T-helper 2 cell treated with Interferon-gamma antibody and Interleukin-4, amounts not matched to agents 5 μg/mL and 100 μg/mL, for 36 hours (primary cell): ENCODE results near the gene SHH.

Experiments used
- DNase-seq: peaks from one replicate; pipeline ENCODE4 v3.0.0; 2021; ENCODE audit warnings: low spot score
- H3K27ac Mint-ChIP-seq: one replicate; pipeline ENCODE4 v1.8.0; 2021; ENCODE audit warnings: mild to moderate bottlenecking, mixed read lengths
- H3K27me3 Mint-ChIP-seq: one replicate; pipeline ENCODE4 v1.8.0; 2021; ENCODE audit warnings: low read depth, mixed read lengths
- H3K36me3 Mint-ChIP-seq: one replicate; pipeline ENCODE4 v1.8.0; 2021; ENCODE audit warnings: low read depth, mixed read lengths
- H3K4me1 Mint-ChIP-seq: one replicate; pipeline ENCODE4 v1.8.0; 2021; ENCODE audit warnings: low read depth, mixed read lengths
- H3K4me3 Mint-ChIP-seq: one replicate; pipeline ENCODE4 v1.8.0; 2022; ENCODE audit warnings: mild to moderate bottlenecking, moderate library complexity, mixed read lengths
- H3K9me3 Mint-ChIP-seq: one replicate; pipeline ENCODE4 v1.8.0; 2021; ENCODE audit warnings: mixed read lengths

SHH gene

GRCh38 chr7:155811895-155812761 is at the start of gene SHH:
Gene SHH (minus strand): TSS chr7:155812463. CDS start chr7:155812122, 341 bp downstream.
- peak within 1 kb of the TSS; percentile 76 for H3K4me3 Mint-ChIP-seq

GRCh38 chr7:155861480-155861868 is 49.2 kb upstream of the SHH start:
- no peak overlapping the region for H3K27ac Mint-ChIP-seq
- no peak for DNase-seq
- H3K9me3 Mint-ChIP-seq: no peaks in the 10 kb centered on the region
- H3K27me3 Mint-ChIP-seq: no peaks in the 10 kb centered on the region
- H3K4me3 Mint-ChIP-seq: no peak overlapping the region
- no peaks in the 10 kb centered on the region for H3K36me3 Mint-ChIP-seq
- no peaks in the 10 kb centered on the region for H3K4me1 Mint-ChIP-seq

More at GRCh38 chr7:155811895-155812761, at the start of gene SHH:
- Mint-ChIP-seq H3K9me3 (no peaks in the 10 kb centered on the region), H3K27ac (no peak within 1 kb of the TSS), H3K4me1 (peaks cover 20% of the 10 kb centered on the region), H3K27me3 (peaks cover 67% of the 10 kb centered on the region), H3K36me3 (no peaks in the 10 kb centered on the region)
- DNase-seq: no peak

- no peaks in the 10 kb centered on the region for H3K4me1 Mint-ChIP-seq
- H3K27me3 Mint-ChIP-seq: no peaks in the 10 kb centered on the region
- no peak overlapping the region for H3K27ac Mint-ChIP-seq
- no peaks in the 10 kb centered on the region for H3K9me3 Mint-ChIP-seq
- H3K36me3 Mint-ChIP-seq: no peaks in the 10 kb centered on the region
- H3K4me3 Mint-ChIP-seq: no peak overlapping the region
- no peak for DNase-seq
These were observed 48.7 kb upstream of the SHH start for GRCh38 chr7:155860840-155861479.

- no peaks in the 10 kb centered on the region for H3K9me3 Mint-ChIP-seq
- no peak for DNase-seq
- no peaks in the 10 kb centered on the region for H3K4me1 Mint-ChIP-seq
- no peak overlapping the region for H3K4me3 Mint-ChIP-seq
- no peaks in the 10 kb centered on the region for H3K27me3 Mint-ChIP-seq
- no peak overlapping the region for H3K27ac Mint-ChIP-seq
- no peaks in the 10 kb centered on the region for H3K36me3 Mint-ChIP-seq
These were observed 48.2 kb upstream of the SHH start for GRCh38 chr7:155860461-155860839.

GRCh38 chr7:155858521-155859061 is 46.3 kb upstream of the SHH start:
- Mint-ChIP-seq H3K9me3 (no peaks in the 10 kb centered on the region), H3K4me1 (no peaks in the 10 kb centered on the region), H3K27ac (no peak overlapping the region), H3K4me3 (no peak overlapping the region), H3K27me3 (peaks cover 2% of the 10 kb centered on the region), H3K36me3 (no peaks in the 10 kb centered on the region)
- no peak for DNase-seq

- DNase-seq: no peak
- Mint-ChIP-seq H3K27ac (no peak overlapping the region), H3K36me3 (no peaks in the 10 kb centered on the region)
These were observed 44.9 kb upstream of the SHH start for GRCh38 chr7:155857141-155857540.

GRCh38 chr7:155856656-155857055 is 44.4 kb upstream of the SHH start:
- no peaks in the 10 kb centered on the region for H3K9me3 Mint-ChIP-seq

More at GRCh38 chr7:155857141-155857540, 44.9 kb upstream of the SHH start:
- no peaks in the 10 kb centered on the region for H3K4me1 Mint-ChIP-seq
- H3K27me3 Mint-ChIP-seq: peaks cover 2% of the 10 kb centered on the region
- H3K4me3 Mint-ChIP-seq: no peak overlapping the region
- no peaks in the 10 kb centered on the region for H3K9me3 Mint-ChIP-seq

GRCh38 chr7:155852426-155853301 is 40.4 kb upstream of the SHH start:
- Mint-ChIP-seq H3K4me1 (no peaks in the 10 kb centered on the region), H3K4me3 (no peak overlapping the region), H3K27me3 (peaks cover 2% of the 10 kb centered on the region), H3K36me3 (no peaks in the 10 kb centered on the region), H3K27ac (no peak overlapping the region), H3K9me3 (no peaks in the 10 kb centered on the region)
- no peak for DNase-seq

More at GRCh38 chr7:155856656-155857055, 44.4 kb upstream of the SHH start:
- no peak for DNase-seq
- Mint-ChIP-seq H3K27me3 (peaks cover 2% of the 10 kb centered on the region), H3K4me1 (no peaks in the 10 kb centered on the region), H3K4me3 (no peak overlapping the region), H3K27ac (no peak overlapping the region), H3K36me3 (no peaks in the 10 kb centered on the region)

- H3K36me3 Mint-ChIP-seq: no peaks in the 10 kb centered on the region
- no peaks in the 10 kb centered on the region for H3K4me1 Mint-ChIP-seq
- no peak for DNase-seq
- no peaks in the 10 kb centered on the region for H3K9me3 Mint-ChIP-seq
- no peak overlapping the region for H3K27ac Mint-ChIP-seq
- H3K27me3 Mint-ChIP-seq: peaks cover 2% of the 10 kb centered on the region
- H3K4me3 Mint-ChIP-seq: no peak overlapping the region
These were observed 39.6 kb upstream of the SHH start for GRCh38 chr7:155851892-155852291.

GRCh38 chr7:155850766-155851678 is 38.8 kb upstream of the SHH start:
- peaks cover 2% of the 10 kb centered on the region for H3K27me3 Mint-ChIP-seq
- no peaks in the 10 kb centered on the region for H3K36me3 Mint-ChIP-seq
- H3K9me3 Mint-ChIP-seq: no peaks in the 10 kb centered on the region
- no peaks in the 10 kb centered on the region for H3K4me1 Mint-ChIP-seq
- no peak for DNase-seq
- H3K27ac Mint-ChIP-seq: no peak overlapping the region
- no peak overlapping the region for H3K4me3 Mint-ChIP-seq

- H3K4me3 Mint-ChIP-seq: no peak overlapping the region
- H3K9me3 Mint-ChIP-seq: no peaks in the 10 kb centered on the region
- no peaks in the 10 kb centered on the region for H3K36me3 Mint-ChIP-seq
- no peak for DNase-seq
- H3K27ac Mint-ChIP-seq: no peak overlapping the region
- H3K27me3 Mint-ChIP-seq: peaks cover 2% of the 10 kb centered on the region
- H3K4me1 Mint-ChIP-seq: no peaks in the 10 kb centered on the region
These were observed 37.8 kb upstream of the SHH start for GRCh38 chr7:155850001-155850436.

- no peaks in the 10 kb centered on the region for H3K36me3 Mint-ChIP-seq
- H3K27ac Mint-ChIP-seq: no peak overlapping the region
- no peak overlapping the region for H3K4me3 Mint-ChIP-seq
These were observed 36.7 kb upstream of the SHH start for GRCh38 chr7:155848691-155849669.

More at GRCh38 chr7:155848691-155849669, 36.7 kb upstream of the SHH start:
- H3K9me3 Mint-ChIP-seq: no peaks in the 10 kb centered on the region
- H3K4me1 Mint-ChIP-seq: no peaks in the 10 kb centered on the region
- H3K27me3 Mint-ChIP-seq: no peaks in the 10 kb centered on the region
- no peak for DNase-seq
